BJ (cell line): ENCODE data around the gene TMEM154. TPM values are rescaled to one million over a fixed set of nuclear protein-coding genes. Genes with fewer than 3 reads are reported as not detected.

ENCODE experiments used
- CTCF ChIA-PET: fragments of 350-600 bp; formaldehyde crosslinking; extraction: SDS; loops from one replicate; lab custom pipeline; 2021; ENCODE audit warnings: antibody characterized with exemption, inconsistent platforms; lab: Yijun Ruan, JAX
- POLR2A ChIA-PET: fragments of 300-600 bp; sonication (Branson Sonifier 250); formaldehyde crosslinking; extraction: SDS; loops from one replicate; lab custom pipeline; 2021; ENCODE audit warnings: antibody characterized with exemption; lab: Charles Lee
- DNase-seq: peaks from one replicate; pipeline ENCODE4 v3.0.0-alpha.2; 2011; ENCODE audit warnings: low read depth
- H3K27me3 ChIP-seq: 2 replicates; pipeline ENCODE4 v1.6.0; 2011; ENCODE audit warnings: low read length; ENCODE audit not compliant: control insufficient read depth, insufficient read depth
- H3K36me3 ChIP-seq: 2 replicates; pipeline ENCODE4 v1.5.1; 2011; ENCODE audit warnings: low read length; ENCODE audit not compliant: control insufficient read depth, insufficient read depth
- H3K4me3 ChIP-seq: 2 replicates; pipeline ENCODE4 v1.5.1; 2011; ENCODE audit warnings: low read depth, mild to moderate bottlenecking, control low read depth, low read length
- CTCF ChIP-seq: IDR thresholded peaks from 2 replicates; pipeline ENCODE4 v1.5.1; 2011; ENCODE audit warnings: low read depth, mild to moderate bottlenecking, control low read depth, inconsistent platforms, low read length, moderate library complexity; ENCODE audit not compliant: insufficient read depth
- polyA plus RNA-seq: library from polyadenylated mRNA; depleted of rRNA; stranded (reverse); fragments of >200 nt; gene quantifications from 2 replicates; pipeline ENCODE4 v1.2.3, GENCODE V29; 2011

The TMEM154 gene
- polyA plus RNA-seq, 1 experiment, result 1.1 TPM

DNA sequence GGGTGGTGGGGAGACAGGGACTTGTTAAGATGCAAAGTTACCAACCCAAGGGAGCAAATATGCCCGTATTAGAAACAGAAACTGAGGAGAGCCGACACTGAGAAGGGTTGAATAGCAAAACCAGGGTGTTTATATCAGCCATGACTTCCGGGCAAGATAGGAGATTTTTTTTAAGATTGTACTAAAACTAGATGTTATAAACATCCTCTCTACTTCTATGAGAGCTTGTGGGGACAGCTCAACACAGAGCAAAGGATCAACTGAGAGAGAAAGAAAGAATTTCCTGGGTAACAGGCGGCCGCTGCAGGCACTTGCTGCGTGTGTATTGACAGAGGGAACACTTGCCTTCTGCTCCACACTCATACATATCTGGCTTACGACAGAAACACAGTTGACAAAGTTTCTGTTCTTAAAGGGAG, 94.8 kb downstream of the TMEM154 start:
- DNase-seq, result no peak
- Histone ChIP-seq H3K36me3 (no peaks in the 10 kb centered on the region), H3K4me3 (no peak overlapping the region), H3K27me3 (peaks cover 2% of the 10 kb centered on the region)
- no peak for TF ChIP-seq CTCF
- ChIA-PET POLR2A (no interaction called here), CTCF (no interaction called here)

DNA sequence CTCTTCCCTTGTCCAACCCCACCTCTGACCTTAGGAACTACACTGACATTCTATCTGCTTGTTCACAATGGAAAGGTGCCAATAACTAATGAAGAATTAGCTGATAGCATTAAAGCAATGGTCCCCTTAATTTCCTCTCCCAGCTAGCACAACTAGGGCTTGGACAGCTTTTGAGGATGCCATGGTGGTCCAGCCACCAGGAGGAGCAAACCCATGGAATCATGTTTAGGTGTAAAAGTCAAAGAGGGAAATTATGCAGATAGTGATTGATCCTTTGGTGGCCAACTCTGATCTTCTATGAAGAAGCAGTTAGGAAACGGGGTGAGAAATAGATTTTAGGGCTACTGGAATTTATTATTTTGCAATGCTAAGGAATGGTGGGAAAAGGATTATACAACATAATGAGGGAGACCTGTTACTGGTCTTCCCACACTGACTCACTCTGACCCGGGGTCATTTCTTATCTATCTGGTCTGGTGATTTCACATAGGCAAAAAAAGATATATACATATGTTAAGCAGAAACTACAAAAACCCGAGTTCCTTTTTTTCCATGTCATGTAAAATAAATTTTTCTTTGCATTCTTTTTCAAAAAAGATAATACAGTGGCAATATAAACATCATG, 98.1 kb downstream of the TMEM154 start:
- TF ChIP-seq CTCF, result 0 out of 2 replicates have a peak, but pooled peaks have one; percentile 12
- H3K4me3 ChIP-seq, result no peak overlapping the region
- POLR2A ChIA-PET, result no interaction called here
- no peak for DNase-seq
- no peaks in the 10 kb centered on the region for H3K36me3 ChIP-seq
- peaks cover 2% of the 10 kb centered on the region for H3K27me3 ChIP-seq
- CTCF ChIA-PET, result no interaction called here

- no peaks in the 10 kb centered on the region; the same call in 1 of the 2 replicates for H3K27me3 ChIP-seq
- no peak overlapping the region for H3K4me3 ChIP-seq
- H3K36me3 ChIP-seq, result no peaks in the 10 kb centered on the region
- CTCF ChIA-PET, result interaction anchor here (0.6 to 1.0 kb wide), 2 partner anchors 10 to 677 kb away, joined by 3 to 5 read pairs; no protein-coding TSS in a partner anchor
- TF ChIP-seq CTCF, result no peak
- POLR2A ChIA-PET, result no interaction called here
- no peak for DNase-seq
These were observed 99.9 kb downstream of the TMEM154 start for GRCh38 chr4:152579916-152580315.

DNA sequence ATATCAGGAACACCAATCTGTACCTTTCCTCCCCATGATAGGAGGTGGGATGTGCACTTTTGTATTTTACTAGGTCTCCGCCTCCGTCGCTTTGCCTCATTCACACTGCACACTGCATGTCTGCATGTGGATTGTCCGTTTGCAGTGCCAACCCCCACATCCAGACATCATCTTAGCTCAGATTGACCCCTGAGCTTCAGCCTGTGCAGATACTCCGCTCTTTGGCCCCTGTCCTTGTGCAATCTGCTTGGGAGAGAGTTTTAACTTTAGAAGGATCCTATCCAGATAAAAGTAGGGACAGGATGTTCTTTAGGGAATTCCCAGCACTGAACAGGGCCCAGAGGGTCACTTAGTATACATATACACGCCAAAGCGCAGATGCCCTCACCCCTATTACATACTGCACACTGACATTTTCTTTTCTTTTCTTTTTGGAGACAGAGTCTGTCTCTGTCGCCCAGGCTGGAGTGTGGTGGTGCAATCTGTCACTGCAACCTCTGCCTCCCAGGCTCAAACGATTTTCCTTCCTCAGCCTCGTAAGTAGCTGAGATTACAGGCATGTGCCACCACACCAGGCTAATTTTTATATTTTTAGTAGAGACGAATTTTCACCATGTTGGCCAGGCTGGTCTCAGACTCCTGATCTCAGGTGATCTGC, 100.6 kb downstream of the TMEM154 start:
- no peak for TF ChIP-seq CTCF
- POLR2A ChIA-PET, result interaction anchor here (0.7 kb wide), 1 partner anchor 11 kb away, joined by 6 read pairs; no protein-coding TSS in a partner anchor
- CTCF ChIA-PET, result interaction anchor here (0.6 to 2.5 kb wide), 2 partner anchors 78 to 677 kb away, joined by 3 to 6 read pairs; no protein-coding TSS in a partner anchor
- H3K36me3 ChIP-seq, result no peaks in the 10 kb centered on the region
- no peak for DNase-seq
- no peak overlapping the region for H3K4me3 ChIP-seq
- H3K27me3 ChIP-seq, result no peaks in the 10 kb centered on the region; the same call in 1 of the 2 replicates

GRCh38 chr4:152578670-152579069, 101.1 kb downstream of the TMEM154 start:
- DNase-seq, result no peak
- Histone ChIP-seq H3K36me3 (no peaks in the 10 kb centered on the region), H3K27me3 (no peaks in the 10 kb centered on the region; the same call in 1 of the 2 replicates), H3K4me3 (no peak overlapping the region)
- no peak for TF ChIP-seq CTCF
- ChIA-PET CTCF (interaction anchor here (2.5 kb wide), 1 partner anchor 77 kb away, joined by 6 read pairs; no protein-coding TSS in a partner anchor), POLR2A (interaction anchor here (0.7 kb wide), 1 partner anchor 12 kb away, joined by 6 read pairs; no protein-coding TSS in a partner anchor)
